ENCODE measurements around the gene DOK6. TPM values are rescaled to one million over a fixed set of nuclear protein-coding genes. Genes with fewer than 3 reads are reported as not detected.

Gene DOK6
- total RNA-seq, 1 experiment from 2014 or later, result not detected

GRCh38 chr18:69483574-69483973 lies 82.9 kb downstream of the DOK6 start:
- H3K36me3 ChIP-seq, result no peaks in the 10 kb centered on the region
- no peaks in the 10 kb centered on the region for H3K4me1 ChIP-seq (replicated peaks)
- no peaks in the 10 kb centered on the region for H3K9me3 ChIP-seq (replicated peaks)
- no peak overlapping the region for H3K4me3 ChIP-seq
- H3K27ac ChIP-seq, result no peak overlapping the region
- H3K27me3 ChIP-seq (replicated peaks), result no peaks in the 10 kb centered on the region
- DNase-seq (ENCODE audit: low read depth in 1 of 2, low spot score in 2 of 2), result no peak

- Histone ChIP-seq H3K4me3 (no peak overlapping the region), H3K27ac (no peak overlapping the region), H3K27me3 (replicated peaks) (no peaks in the 10 kb centered on the region), H3K4me1 (replicated peaks) (no peaks in the 10 kb centered on the region), H3K36me3 (no peaks in the 10 kb centered on the region), H3K9me3 (replicated peaks) (no peaks in the 10 kb centered on the region)
- no peak for DNase-seq (ENCODE audit: low read depth in 1 of 2, low spot score in 2 of 2)
These were observed 84.2 kb downstream of the DOK6 start for GRCh38 chr18:69484699-69485396.

DNA sequence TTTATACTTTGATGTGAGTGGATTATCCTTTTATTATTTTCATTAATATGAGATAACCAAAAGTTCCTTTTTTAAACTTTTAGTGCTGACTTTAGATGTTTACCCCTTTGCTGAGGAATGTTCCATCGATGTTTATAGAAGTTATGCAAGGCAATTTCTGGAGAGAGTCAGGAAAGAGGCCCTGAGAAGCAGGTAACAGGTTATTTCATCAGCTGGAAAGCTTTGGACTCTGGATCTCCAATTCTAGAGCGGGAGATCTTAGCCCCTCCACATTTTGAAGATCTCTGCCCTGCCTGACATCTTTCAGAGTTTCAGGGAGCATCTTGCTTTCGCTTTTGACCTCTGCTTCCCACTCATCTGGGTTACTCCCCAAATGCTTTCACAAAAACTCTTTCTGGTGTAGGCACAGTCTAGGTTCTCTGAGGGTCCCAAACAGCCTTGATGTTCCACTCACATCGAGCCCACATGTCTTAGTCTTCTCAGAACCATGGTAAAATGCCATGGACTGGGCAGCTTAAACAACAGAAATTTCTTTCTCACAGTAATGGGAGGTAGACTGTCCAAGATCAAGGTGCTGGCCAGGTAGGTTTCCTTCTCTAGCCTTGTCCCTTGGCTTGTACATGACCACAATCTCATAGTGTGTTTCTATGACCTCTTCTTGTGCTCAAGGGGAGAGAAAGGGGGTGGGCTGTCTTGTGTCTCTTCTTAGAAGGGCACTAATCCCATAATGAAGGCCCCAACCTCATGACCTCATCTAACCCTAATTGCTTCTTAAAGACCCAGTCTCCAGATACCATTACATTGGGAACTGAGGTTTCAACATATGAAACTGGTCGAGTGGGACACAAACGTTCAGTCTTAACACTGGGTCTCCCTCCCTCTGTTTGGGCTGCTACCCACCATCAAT lies 87.1 kb downstream of the DOK6 start:
- H3K27ac ChIP-seq, result no peak overlapping the region
- H3K36me3 ChIP-seq, result no peaks in the 10 kb centered on the region
- no peaks in the 10 kb centered on the region for H3K27me3 ChIP-seq (replicated peaks)
- no peaks in the 10 kb centered on the region for H3K9me3 ChIP-seq (replicated peaks)
- no peak for DNase-seq (ENCODE audit: low read depth in 1 of 2, low spot score in 2 of 2)
- H3K4me3 ChIP-seq, result no peak overlapping the region
- 0 out of 2 replicates have a peak, but pooled peaks cover 8% of the 10 kb centered on the region for H3K4me1 ChIP-seq (replicated peaks)

DNA sequence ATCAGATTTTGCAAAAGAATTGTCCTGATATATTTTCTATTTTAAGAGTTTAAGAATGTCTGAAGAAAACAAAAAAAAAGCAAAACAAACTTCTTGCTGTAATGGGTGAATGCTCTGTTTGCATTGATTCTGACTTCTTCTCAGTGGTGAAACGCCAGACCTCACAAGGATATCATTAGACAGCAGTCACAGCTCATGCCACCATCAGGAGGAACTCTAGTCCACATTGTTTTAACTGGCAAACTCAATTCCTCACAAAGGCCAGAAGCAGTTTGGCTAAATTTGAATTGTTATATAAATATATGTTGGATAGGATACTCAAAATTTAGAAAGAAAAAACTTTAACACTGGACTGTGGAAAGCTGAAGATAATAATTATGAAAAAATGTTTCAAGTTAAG lies 89.4 kb downstream of the DOK6 start:
- Histone ChIP-seq H3K27ac (0 out of 2 replicates have a peak overlapping the region, but pooled peaks have one; percentile 4), H3K4me1 (replicated peaks) (0 out of 2 replicates have a peak, but pooled peaks cover 8% of the 10 kb centered on the region), H3K4me3 (no peak overlapping the region), H3K27me3 (replicated peaks) (no peaks in the 10 kb centered on the region), H3K9me3 (replicated peaks) (no peaks in the 10 kb centered on the region), H3K36me3 (no peaks in the 10 kb centered on the region)
- peak in 1 of 2 experiments; percentile 13 for DNase-seq (ENCODE audit: low read depth in 1 of 2, low spot score in 2 of 2)

GRCh38 chr18:69490813-69491212 lies 90.1 kb downstream of the DOK6 start:
- Histone ChIP-seq H3K4me1 (replicated peaks) (0 out of 2 replicates have a peak, but pooled peaks cover 8% of the 10 kb centered on the region), H3K9me3 (replicated peaks) (no peaks in the 10 kb centered on the region), H3K4me3 (no peak overlapping the region), H3K27me3 (replicated peaks) (no peaks in the 10 kb centered on the region), H3K27ac (no peak overlapping the region), H3K36me3 (no peaks in the 10 kb centered on the region)
- peak; percentile 53 to 63 for DNase-seq (ENCODE audit: low read depth in 1 of 2, low spot score in 2 of 2)

- 0 out of 2 replicates have a peak, but pooled peaks cover 8% of the 10 kb centered on the region for H3K4me1 ChIP-seq (replicated peaks)
- no peaks in the 10 kb centered on the region for H3K9me3 ChIP-seq (replicated peaks)
- H3K4me3 ChIP-seq, result no peak overlapping the region
- no peaks in the 10 kb centered on the region for H3K36me3 ChIP-seq
- no peak overlapping the region for H3K27ac ChIP-seq
- DNase-seq (ENCODE audit: low read depth in 1 of 2, low spot score in 2 of 2), result no peak
- H3K27me3 ChIP-seq (replicated peaks), result no peaks in the 10 kb centered on the region
These were observed 90.9 kb downstream of the DOK6 start for GRCh38 chr18:69491576-69491975.

- Histone ChIP-seq H3K4me3 (no peak overlapping the region), H3K27me3 (replicated peaks) (no peaks in the 10 kb centered on the region), H3K36me3 (no peaks in the 10 kb centered on the region), H3K4me1 (replicated peaks) (0 out of 2 replicates have a peak, but pooled peaks cover 8% of the 10 kb centered on the region), H3K9me3 (replicated peaks) (no peaks in the 10 kb centered on the region), H3K27ac (no peak overlapping the region)
- DNase-seq (ENCODE audit: low read depth in 1 of 2, low spot score in 2 of 2), result no peak
These were observed 92.2 kb downstream of the DOK6 start for GRCh38 chr18:69492861-69493260.

DNA sequence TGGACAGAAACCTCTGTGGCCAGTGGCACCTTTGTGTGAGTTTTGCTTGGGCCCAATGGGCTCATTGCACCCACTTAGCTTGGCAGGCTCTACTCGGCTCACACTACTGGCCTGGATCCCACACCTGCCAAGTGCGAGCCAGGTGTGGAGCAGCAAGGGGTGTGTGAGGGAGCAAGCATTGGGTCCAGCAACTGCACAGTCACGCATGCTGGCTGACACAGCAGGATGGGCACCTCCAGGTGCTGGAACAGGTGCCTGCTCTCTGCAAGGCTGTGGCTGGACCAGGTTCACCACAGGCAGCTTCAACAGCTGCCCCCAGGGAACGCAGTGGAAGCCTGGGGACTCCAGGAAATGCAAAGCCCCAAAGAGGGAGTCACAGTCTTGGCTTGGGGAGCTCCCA lies 94.2 kb downstream of the DOK6 start:
- no peak overlapping the region for H3K4me3 ChIP-seq
- H3K27ac ChIP-seq, result no peak overlapping the region
- H3K27me3 ChIP-seq (replicated peaks), result peaks cover 3% of the 10 kb centered on the region; the same call in 1 of the 2 replicates
- no peaks in the 10 kb centered on the region for H3K9me3 ChIP-seq (replicated peaks)
- DNase-seq (ENCODE audit: low read depth in 1 of 2, low spot score in 2 of 2), result no peak
- H3K36me3 ChIP-seq, result no peaks in the 10 kb centered on the region
- H3K4me1 ChIP-seq (replicated peaks), result 0 out of 2 replicates have a peak, but pooled peaks cover 8% of the 10 kb centered on the region

DNA sequence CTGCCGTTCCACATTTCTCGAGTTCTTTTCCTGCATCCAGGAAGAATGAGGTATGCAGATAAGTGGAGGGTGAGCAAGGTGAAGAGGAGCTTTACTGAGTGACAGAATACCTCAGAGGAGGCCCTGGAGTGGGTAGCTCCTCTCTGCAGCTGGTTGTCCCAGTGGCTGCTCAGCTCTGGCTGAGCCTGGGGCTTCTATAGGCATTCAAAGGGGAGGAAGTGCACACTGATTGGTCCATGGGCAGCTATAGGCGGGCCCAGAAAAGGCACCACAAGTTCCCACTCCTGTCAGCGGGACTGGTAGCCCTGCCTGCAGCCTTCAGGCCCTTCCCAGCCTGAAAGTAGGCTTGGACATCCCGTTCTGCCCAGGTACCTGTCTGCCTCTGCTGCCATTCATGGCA lies 94.7 kb downstream of the DOK6 start:
- H3K9me3 ChIP-seq (replicated peaks), result no peaks in the 10 kb centered on the region

GRCh38 chr18:69495841-69496533 lies 95.3 kb downstream of the DOK6 start:
- Histone ChIP-seq H3K27me3 (replicated peaks) (peaks cover 3% of the 10 kb centered on the region; the same call in 1 of the 2 replicates), H3K36me3 (no peaks in the 10 kb centered on the region), H3K27ac (no peak overlapping the region), H3K4me3 (no peak overlapping the region), H3K4me1 (replicated peaks) (no peaks in the 10 kb centered on the region), H3K9me3 (replicated peaks) (no peaks in the 10 kb centered on the region)
- DNase-seq (ENCODE audit: low read depth in 1 of 2, low spot score in 2 of 2), result no peak

More for the DNA sequence above, 94.7 kb downstream of the DOK6 start:
- Histone ChIP-seq H3K27ac (no peak overlapping the region), H3K4me1 (replicated peaks) (0 out of 2 replicates have a peak, but pooled peaks cover 5% of the 10 kb centered on the region), H3K4me3 (no peak overlapping the region), H3K36me3 (no peaks in the 10 kb centered on the region), H3K27me3 (replicated peaks) (peaks cover 3% of the 10 kb centered on the region; the same call in 1 of the 2 replicates)
- DNase-seq (ENCODE audit: low read depth in 1 of 2, low spot score in 2 of 2), result no peak

DNA sequence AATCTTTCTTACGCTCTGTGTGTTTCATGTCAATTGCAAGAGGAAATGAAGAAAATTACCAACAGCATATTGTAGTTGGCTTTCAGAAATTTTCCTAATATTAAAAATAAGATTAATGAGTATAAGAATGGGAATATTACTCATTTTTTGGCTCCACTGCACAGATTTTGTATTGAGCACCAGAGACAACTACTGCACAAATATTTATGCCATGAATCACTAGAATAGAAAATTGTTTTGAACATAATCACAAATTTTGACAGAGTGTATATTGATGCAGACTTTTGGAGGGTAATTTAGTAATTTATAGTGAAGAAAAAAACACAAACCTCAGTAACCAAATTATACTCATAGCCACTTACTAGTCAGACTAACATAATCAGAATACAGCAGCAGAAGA lies 118.3 kb downstream of the DOK6 start:
- DNase-seq (ENCODE audit: low read depth in 1 of 2, low spot score in 2 of 2), result no peak
- H3K4me1 ChIP-seq (replicated peaks), result no peaks in the 10 kb centered on the region
- no peaks in the 10 kb centered on the region for H3K9me3 ChIP-seq (replicated peaks)
- H3K4me3 ChIP-seq, result no peak overlapping the region
- no peaks in the 10 kb centered on the region for H3K36me3 ChIP-seq
- H3K27ac ChIP-seq, result no peak overlapping the region
- no peaks in the 10 kb centered on the region for H3K27me3 ChIP-seq (replicated peaks)

GRCh38 chr18:69523582-69523981 lies 122.9 kb downstream of the DOK6 start:
- H3K4me1 ChIP-seq (replicated peaks), result no peaks in the 10 kb centered on the region
- H3K4me3 ChIP-seq, result no peak overlapping the region
- no peaks in the 10 kb centered on the region for H3K9me3 ChIP-seq (replicated peaks)
- H3K27me3 ChIP-seq (replicated peaks), result no peaks in the 10 kb centered on the region
- no peak overlapping the region for H3K27ac ChIP-seq
- no peak for DNase-seq (ENCODE audit: low read depth in 1 of 2, low spot score in 2 of 2)
- no peaks in the 10 kb centered on the region for H3K36me3 ChIP-seq

DNA sequence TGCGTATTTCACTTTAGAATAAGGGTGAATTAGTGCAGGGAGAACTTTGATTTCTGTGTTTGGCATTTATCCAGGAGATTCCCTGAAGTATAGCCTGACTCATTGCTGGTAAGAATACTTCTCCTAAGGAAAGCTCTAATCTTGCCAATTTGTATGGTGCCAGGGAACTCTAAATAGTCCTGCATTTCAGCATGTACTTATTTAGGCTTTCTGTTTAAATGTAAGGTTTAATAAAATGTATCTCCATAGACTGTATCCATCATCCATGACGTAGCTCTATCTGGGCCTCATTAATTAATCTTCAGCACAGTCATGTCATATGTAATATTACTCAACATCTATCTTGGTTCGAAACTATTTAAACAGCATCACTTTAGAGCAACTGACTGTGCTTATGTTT lies 127.7 kb downstream of the DOK6 start:
- Histone ChIP-seq H3K27ac (no peak overlapping the region), H3K4me3 (no peak overlapping the region)
- no peak for DNase-seq (ENCODE audit: low read depth in 1 of 2, low spot score in 2 of 2)

More for the DNA sequence above, 127.7 kb downstream of the DOK6 start:
- no peaks in the 10 kb centered on the region for H3K36me3 ChIP-seq
- no peaks in the 10 kb centered on the region for H3K9me3 ChIP-seq (replicated peaks)
- H3K4me1 ChIP-seq (replicated peaks), result no peaks in the 10 kb centered on the region
- no peaks in the 10 kb centered on the region for H3K27me3 ChIP-seq (replicated peaks)

Measured in SJSA1 (cell line).